PC-9 (cell line): ENCODE measurements around the gene MT1B.

Source experiments
- EZH2 ChIP-seq: fragments of 200-600 bp; sonication (generic); IDR thresholded peaks from 2 replicates; pipeline ENCODE4 v1.8.0; 2017; ENCODE audit warnings: antibody characterized with exemption, low read depth
- TF ChIP-seq, protein P1 (sequence below): fragments of 200-600 bp; sonication (generic); conservative IDR thresholded peaks from 2 replicates; pipeline ENCODE4 v1.6.1; 2017; ENCODE audit warnings: mixed run types, antibody characterized with exemption, mild to moderate bottlenecking, moderate library complexity

DNA sequence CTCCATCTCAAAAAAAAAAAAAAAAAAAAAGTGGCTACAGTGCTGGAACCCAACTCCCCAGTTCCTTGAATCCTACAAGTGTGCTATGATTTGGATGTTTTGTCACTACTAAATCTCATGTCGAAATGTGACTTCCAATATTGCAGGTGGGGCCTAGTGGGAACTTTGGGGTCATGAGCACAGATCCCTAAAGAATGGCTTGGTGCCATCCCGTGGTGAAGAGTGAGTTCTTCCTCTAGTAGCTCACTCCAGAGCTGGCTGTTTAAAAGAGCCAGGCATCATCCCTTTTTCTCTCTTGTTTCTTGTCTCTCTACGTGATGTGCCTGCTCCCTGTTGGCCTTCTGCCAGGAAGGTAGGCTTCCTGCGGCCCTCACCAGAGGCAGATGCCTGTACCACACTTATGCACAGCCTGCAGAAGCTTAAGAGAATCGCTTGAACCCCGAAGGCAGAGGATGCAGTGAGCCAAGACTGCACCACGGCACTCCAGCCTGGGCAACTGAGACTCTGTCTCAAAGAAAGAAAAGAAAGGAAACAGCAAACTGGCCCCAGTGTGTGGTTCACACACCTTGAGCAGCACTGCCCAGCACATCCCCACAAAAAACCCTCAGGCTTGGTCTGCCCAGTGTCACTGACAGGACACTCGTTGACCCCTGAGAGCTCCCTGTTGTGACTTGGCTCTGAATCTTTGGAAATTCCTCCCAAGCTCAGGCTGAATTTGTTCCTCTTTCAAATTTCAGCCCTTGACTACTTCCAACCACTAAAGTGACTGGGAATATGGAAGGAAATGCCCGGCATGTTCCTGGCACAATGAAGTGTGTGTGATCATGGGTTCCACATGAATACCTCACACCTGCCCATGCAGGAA, 23.0 kb upstream of the MT1B start:
- TF ChIP-seq, protein P1, sequence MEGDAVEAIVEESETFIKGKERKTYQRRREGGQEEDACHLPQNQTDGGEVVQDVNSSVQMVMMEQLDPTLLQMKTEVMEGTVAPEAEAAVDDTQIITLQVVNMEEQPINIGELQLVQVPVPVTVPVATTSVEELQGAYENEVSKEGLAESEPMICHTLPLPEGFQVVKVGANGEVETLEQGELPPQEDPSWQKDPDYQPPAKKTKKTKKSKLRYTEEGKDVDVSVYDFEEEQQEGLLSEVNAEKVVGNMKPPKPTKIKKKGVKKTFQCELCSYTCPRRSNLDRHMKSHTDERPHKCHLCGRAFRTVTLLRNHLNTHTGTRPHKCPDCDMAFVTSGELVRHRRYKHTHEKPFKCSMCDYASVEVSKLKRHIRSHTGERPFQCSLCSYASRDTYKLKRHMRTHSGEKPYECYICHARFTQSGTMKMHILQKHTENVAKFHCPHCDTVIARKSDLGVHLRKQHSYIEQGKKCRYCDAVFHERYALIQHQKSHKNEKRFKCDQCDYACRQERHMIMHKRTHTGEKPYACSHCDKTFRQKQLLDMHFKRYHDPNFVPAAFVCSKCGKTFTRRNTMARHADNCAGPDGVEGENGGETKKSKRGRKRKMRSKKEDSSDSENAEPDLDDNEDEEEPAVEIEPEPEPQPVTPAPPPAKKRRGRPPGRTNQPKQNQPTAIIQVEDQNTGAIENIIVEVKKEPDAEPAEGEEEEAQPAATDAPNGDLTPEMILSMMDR: no peak
- TF ChIP-seq EZH2: no peak
